ENCODE results near the gene CIPC. TPM values are rescaled to one million over a fixed set of nuclear protein-coding genes. Genes with fewer than 3 reads are reported as not detected.

CIPC gene
- polyA plus RNA-seq, 1 experiment = 9.9 TPM

DNA sequence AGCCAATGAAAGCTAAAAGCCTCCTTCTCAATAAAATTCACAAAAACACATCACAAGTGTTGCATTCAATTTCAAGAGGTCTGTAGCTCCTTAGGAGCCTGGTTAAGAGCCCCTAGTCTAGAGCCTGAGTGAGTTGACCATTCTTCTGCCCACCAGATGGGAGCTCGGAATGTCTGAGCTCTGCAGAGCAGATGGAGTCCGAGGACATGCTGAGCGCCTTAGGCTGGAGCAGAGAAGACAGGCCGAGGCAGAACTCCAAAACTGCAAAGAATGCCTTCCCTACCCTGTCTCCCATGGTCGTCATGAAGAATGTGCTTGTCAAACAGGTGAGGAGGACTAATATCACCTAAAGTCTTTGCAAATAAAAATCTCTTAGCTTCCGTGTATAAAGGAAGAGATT, 11.6 kb downstream of the CIPC start:
- H3K4me3 ChIP-seq (ENCODE audit: low read depth, low read length) = no peak overlapping the region
- no peaks in the 10 kb centered on the region for H3K27me3 ChIP-seq (ENCODE audit: control insufficient read depth, insufficient read depth, low read length)
- TF ChIP-seq, protein P1, sequence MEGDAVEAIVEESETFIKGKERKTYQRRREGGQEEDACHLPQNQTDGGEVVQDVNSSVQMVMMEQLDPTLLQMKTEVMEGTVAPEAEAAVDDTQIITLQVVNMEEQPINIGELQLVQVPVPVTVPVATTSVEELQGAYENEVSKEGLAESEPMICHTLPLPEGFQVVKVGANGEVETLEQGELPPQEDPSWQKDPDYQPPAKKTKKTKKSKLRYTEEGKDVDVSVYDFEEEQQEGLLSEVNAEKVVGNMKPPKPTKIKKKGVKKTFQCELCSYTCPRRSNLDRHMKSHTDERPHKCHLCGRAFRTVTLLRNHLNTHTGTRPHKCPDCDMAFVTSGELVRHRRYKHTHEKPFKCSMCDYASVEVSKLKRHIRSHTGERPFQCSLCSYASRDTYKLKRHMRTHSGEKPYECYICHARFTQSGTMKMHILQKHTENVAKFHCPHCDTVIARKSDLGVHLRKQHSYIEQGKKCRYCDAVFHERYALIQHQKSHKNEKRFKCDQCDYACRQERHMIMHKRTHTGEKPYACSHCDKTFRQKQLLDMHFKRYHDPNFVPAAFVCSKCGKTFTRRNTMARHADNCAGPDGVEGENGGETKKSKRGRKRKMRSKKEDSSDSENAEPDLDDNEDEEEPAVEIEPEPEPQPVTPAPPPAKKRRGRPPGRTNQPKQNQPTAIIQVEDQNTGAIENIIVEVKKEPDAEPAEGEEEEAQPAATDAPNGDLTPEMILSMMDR (IDR thresholded peaks at IDR 0.05; ENCODE audit: low read depth, low read length) = no peak
- H3K27ac ChIP-seq (ENCODE audit: low read depth, low read length) = no peak overlapping the region
- no peaks in the 10 kb centered on the region for H3K9me3 ChIP-seq (ENCODE audit: control insufficient read depth, insufficient read depth, low read length)
- ChIA-PET CTCF (interaction anchor here (1.2 to 1.6 kb wide), 2 partner anchors 15 to 234 kb away, joined by 8 read pairs; no protein-coding TSS in a partner anchor), POLR2A (no interaction called here)
- no peak for DNase-seq (ENCODE audit: low read depth, low spot score)

DNA sequence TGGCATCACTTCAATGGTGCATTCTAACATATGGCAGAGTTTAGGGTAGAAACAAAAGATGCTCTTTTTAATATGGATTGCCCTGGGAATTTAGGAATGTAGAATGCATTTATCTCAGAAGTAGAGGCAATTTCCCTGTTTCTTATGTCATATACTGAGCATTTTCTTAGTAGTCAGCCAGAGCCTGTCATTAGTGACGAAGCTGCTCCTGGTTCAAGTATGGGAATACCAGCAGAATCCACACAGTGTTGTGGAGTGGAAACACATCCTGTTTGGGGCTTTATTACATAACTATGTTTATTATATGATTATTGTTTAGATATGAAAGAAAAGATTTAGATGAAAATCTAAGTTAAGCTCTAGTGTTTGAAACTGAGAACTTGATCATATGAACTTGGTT, 12.2 kb downstream of the CIPC start:
- Histone ChIP-seq H3K27ac (ENCODE audit: low read depth, low read length) (no peak overlapping the region), H3K4me3 (ENCODE audit: low read depth, low read length) (no peak overlapping the region), H3K27me3 (ENCODE audit: control insufficient read depth, insufficient read depth, low read length) (no peaks in the 10 kb centered on the region), H3K9me3 (ENCODE audit: control insufficient read depth, insufficient read depth, low read length) (no peaks in the 10 kb centered on the region)
- TF ChIP-seq, protein P1 (IDR thresholded peaks at IDR 0.05; ENCODE audit: low read depth, low read length) = no peak
- CTCF ChIA-PET = interaction anchor here (1.2 to 1.6 kb wide), 2 partner anchors 15 to 234 kb away, joined by 8 read pairs; no protein-coding TSS in a partner anchor
- POLR2A ChIA-PET = no interaction called here
- no peak for DNase-seq (ENCODE audit: low read depth, low spot score)

DNA sequence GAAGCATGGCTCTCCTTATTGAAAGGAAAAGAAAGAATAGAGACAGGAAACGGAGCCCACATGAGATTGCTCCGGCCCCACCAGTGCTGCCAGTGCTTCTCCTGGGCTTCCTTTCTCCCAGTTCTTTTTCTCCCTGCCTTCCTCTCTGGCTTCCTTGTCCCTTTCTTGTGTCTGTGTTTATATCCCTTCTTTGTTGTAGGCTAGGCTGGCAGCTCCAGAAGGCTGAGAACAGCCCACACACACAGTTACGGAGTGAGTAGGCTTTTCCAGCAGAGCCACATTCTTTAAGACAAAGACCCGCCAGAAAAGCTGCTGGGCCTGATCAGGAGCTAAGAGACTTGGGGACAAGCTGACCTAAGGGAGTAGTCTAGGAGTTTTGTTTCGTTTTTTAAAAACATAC, 13.0 kb downstream of the CIPC start:
- ChIA-PET CTCF (interaction anchor here (1.2 to 1.6 kb wide), 2 partner anchors 14 to 235 kb away, joined by 8 read pairs; no protein-coding TSS in a partner anchor), POLR2A (no interaction called here)
- H3K27ac ChIP-seq (ENCODE audit: low read depth, low read length) = no peak overlapping the region
- no peak for DNase-seq (ENCODE audit: low read depth, low spot score)
- H3K4me3 ChIP-seq (ENCODE audit: low read depth, low read length) = no peak overlapping the region
- no peaks in the 10 kb centered on the region for H3K27me3 ChIP-seq (ENCODE audit: control insufficient read depth, insufficient read depth, low read length)
- TF ChIP-seq, protein P1 (IDR thresholded peaks at IDR 0.05; ENCODE audit: low read depth, low read length) = no peak
- H3K9me3 ChIP-seq (ENCODE audit: control insufficient read depth, insufficient read depth, low read length) = no peaks in the 10 kb centered on the region

DNA sequence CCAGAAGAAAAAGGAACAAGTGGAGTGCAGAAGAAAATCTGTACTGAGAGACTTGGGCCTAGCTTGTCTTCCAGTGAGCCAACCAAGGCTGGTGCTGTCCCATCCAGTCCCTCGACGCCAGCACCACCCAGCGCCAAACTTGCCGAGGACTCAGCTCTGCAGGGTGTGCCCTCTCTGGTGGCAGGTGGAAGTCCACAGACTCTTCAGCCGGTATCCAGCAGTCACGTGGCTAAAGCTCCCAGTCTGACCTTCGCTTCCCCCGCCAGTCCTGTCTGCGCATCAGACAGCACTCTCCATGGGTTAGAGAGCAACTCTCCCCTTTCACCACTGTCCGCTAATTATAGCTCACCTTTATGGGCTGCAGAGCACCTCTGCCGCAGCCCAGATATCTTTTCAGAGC, 15.6 kb downstream of the CIPC start:
- ChIA-PET CTCF (interaction anchor here (0.5 to 0.8 kb wide), 3 partner anchors 238 to 402 kb away, joined by 3 to 4 read pairs (median 4); no protein-coding TSS in a partner anchor), POLR2A (no interaction called here)
- Histone ChIP-seq H3K4me3 (ENCODE audit: low read depth, low read length) (no peak overlapping the region), H3K9me3 (ENCODE audit: control insufficient read depth, insufficient read depth, low read length) (no peaks in the 10 kb centered on the region), H3K27ac (ENCODE audit: low read depth, low read length) (no peak overlapping the region), H3K27me3 (ENCODE audit: control insufficient read depth, insufficient read depth, low read length) (no peaks in the 10 kb centered on the region)
- TF ChIP-seq, protein P1 (IDR thresholded peaks at IDR 0.05; ENCODE audit: low read depth, low read length) = no peak
- no peak for DNase-seq (ENCODE audit: low read depth, low spot score)

DNA sequence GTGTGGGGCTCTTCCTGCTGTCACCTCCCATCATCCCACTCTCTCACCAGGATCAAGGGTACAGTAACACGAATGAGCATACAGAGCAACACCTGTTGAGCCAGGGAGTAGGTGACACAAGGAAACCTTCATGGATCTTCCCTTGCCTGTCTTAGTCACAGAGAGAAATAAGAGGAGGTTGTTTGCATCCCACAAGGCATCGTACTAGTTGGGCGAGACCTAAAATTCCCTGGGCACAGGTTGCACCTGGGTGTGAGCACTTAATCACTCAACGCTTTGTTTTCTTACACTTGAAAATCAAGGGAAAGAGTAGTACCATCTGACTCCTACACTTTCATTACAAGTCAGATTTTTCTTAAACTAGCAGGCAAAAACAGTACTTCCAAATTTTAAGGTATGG, 16.6 kb downstream of the CIPC start:
- Histone ChIP-seq H3K4me3 (ENCODE audit: low read depth, low read length) (no peak overlapping the region), H3K27me3 (ENCODE audit: control insufficient read depth, insufficient read depth, low read length) (no peaks in the 10 kb centered on the region), H3K9me3 (ENCODE audit: control insufficient read depth, insufficient read depth, low read length) (no peaks in the 10 kb centered on the region), H3K27ac (ENCODE audit: low read depth, low read length) (no peak overlapping the region)
- ChIA-PET CTCF (interaction anchor here (2.6 kb wide), 1 partner anchor 9 kb away, joined by 15 read pairs; no protein-coding TSS in a partner anchor), POLR2A (no interaction called here)
- DNase-seq (ENCODE audit: low read depth, low spot score) = no peak
- TF ChIP-seq, protein P1 (IDR thresholded peaks at IDR 0.05; ENCODE audit: low read depth, low read length) = no peak
